ENCODE results near the gene ATAD1.
"Not testable (repeated sequence)": the region's sequence is repeated elsewhere in the genome, so short reads cannot be mapped to it uniquely, and the experiment has no call there.

- TF ChIP-seq HMGA2 (CRISPR knock-in tag; IDR thresholded peaks at IDR 0.05); ZBTB21 (CRISPR knock-in tag; IDR thresholded peaks at IDR 0.05; ENCODE audit: borderline replicate concordance); ATF3 (CRISPR knock-in tag; conservative IDR thresholded peaks at IDR 0.05): not testable (repeated sequence)
- TF ChIP-seq, protein P1, sequence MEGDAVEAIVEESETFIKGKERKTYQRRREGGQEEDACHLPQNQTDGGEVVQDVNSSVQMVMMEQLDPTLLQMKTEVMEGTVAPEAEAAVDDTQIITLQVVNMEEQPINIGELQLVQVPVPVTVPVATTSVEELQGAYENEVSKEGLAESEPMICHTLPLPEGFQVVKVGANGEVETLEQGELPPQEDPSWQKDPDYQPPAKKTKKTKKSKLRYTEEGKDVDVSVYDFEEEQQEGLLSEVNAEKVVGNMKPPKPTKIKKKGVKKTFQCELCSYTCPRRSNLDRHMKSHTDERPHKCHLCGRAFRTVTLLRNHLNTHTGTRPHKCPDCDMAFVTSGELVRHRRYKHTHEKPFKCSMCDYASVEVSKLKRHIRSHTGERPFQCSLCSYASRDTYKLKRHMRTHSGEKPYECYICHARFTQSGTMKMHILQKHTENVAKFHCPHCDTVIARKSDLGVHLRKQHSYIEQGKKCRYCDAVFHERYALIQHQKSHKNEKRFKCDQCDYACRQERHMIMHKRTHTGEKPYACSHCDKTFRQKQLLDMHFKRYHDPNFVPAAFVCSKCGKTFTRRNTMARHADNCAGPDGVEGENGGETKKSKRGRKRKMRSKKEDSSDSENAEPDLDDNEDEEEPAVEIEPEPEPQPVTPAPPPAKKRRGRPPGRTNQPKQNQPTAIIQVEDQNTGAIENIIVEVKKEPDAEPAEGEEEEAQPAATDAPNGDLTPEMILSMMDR (IDR thresholded peaks at IDR 0.05) = not testable (repeated sequence)
- TF ChIP-seq, protein P2, sequence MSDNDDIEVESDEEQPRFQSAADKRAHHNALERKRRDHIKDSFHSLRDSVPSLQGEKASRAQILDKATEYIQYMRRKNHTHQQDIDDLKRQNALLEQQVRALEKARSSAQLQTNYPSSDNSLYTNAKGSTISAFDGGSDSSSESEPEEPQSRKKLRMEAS (CRISPR knock-in tag; IDR thresholded peaks at IDR 0.05) = not testable (repeated sequence)
These were observed 11.0 kb upstream of the ATAD1 start for GRCh38 chr10:87829051-87829450.

All from WTC11 (cell line).